22Rv1 (cell line): Measurements from ENCODE around the gene GAL3ST1.

Source experiments
- CTCF ChIP-seq: fragments of 450-650 bp; IDR thresholded peaks from 2 replicates; pipeline ENCODE4 v1.5.1; 2017; ENCODE audit warnings: mild to moderate bottlenecking
- ZFX ChIP-seq: fragments of 450-650 bp; IDR thresholded peaks from 2 replicates; pipeline ENCODE4 v1.6.1; 2017; ENCODE audit warnings: antibody characterized with exemption, borderline replicate concordance

GRCh38 chr22:30555282-30556210, 18.9 kb downstream of the GAL3ST1 start:
- TF ChIP-seq CTCF (no peak), ZFX (no peak)
